ENCODE results near the gene KCNK6.
"Not testable (repeated sequence)": the region's sequence is repeated elsewhere in the genome, so short reads cannot be mapped to it uniquely, and the experiment has no call there.

Gene KCNK6

GRCh38 chr19:38362076-38362945 lies 42.7 kb downstream of the KCNK6 start:
- DNase-seq (ENCODE audit: low read depth) = peak; percentile 53

DNA sequence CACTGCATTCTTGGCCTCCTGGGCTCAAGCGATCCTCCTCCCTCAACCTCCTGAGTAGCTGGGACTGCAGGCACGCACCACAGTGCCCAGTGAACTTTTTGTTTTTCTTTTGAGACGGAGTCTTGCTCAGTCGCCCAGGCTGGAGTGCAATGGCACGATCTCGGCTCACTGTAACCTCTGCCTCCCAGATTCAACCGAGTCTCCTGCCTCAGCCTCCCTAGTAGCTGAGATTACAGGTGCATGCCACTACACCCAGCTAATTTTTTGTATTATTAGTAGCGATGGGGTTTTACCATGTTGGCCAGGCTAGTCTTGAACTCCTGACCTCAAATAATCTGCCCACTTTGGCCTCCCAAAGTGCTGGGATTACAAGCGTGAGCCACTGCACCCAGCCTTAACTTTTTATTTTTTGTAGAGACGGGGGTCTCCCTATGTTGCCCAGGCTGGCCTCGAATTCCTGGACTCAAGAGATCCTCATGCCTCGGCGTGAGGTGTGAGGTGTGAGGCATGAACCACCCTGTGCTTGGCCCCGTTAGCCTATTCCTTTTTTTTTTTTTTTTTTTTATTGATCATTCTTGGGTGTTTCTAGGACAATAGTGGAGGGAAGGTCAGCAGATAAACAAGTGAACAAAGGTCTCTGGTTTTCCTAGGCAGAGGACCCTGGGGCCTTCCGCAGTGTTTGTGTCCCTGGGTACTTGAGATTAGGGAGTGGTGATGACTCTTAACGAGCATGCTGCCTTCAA lies 43.5 kb downstream of the KCNK6 start:
- DNase-seq (ENCODE audit: low read depth) = not testable (repeated sequence)

GRCh38 chr19:38367041-38367440 lies 47.4 kb downstream of the KCNK6 start:
- DNase-seq (ENCODE audit: low read depth) = no peak

DNA sequence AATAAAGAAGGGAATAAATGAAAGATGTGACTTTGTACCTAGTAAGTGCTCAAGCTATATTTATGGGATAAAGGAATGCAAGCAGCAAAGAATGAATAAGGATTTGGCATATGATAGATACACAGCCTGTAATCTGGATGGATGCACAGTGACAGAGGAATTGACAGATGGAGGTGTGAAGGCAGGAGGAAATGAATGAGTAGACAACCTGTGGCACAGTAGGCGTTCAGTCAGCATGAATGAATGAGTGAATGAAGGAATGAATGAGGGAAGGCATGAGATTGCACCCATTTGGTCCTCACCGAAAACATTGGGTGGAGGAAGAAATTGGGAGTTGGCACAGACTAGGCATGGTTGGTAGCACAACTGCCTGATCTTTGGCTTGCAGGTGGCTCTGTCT lies 49.9 kb downstream of the KCNK6 start:
- DNase-seq (ENCODE audit: low read depth) = no peak

DNA sequence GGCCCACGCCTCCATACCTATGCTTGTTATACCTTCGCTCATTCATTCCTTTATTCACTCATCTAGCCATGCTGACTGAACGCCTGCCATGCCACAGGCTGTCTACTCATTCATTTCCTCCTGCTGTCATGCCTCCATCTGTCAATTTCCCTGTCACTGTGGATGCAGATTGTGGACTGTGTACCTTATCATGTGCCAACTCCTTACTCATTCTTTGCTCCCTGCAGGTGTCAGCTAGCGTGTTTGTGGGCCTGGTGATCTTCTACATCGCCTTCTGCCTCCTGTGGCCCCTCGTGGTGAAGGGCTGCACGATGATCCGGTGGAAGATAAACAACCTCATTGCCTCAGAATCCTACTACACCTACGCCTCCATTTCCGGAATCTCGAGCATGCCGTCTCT lies 50.7 kb downstream of the KCNK6 start:
- DNase-seq (ENCODE audit: low read depth) = no peak

GRCh38 chr19:38371081-38371480 lies 51.4 kb downstream of the KCNK6 start:
- no peak for DNase-seq (ENCODE audit: low read depth)

DNA sequence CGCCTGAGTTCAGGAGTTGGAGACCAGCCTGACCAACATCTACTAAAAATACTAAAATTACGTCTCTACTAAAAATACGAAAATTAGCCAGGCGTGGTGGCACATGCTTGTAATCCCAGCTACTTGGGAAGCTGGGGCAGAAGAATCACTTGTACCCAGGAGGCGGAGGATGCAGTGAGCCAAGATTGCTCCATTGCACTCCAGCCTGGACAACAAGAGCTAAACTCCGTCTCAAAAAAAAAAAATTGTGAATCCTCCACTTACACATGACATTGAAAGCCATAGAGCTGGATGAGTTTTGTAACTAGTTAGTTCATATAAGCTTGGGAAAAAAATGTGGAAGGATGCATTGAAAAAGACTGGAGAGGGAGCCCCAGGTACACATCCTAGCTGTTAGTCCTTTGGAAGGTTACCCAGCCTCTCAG lies 54.3 kb downstream of the KCNK6 start:
- DNase-seq (ENCODE audit: low read depth) = no peak

DNA sequence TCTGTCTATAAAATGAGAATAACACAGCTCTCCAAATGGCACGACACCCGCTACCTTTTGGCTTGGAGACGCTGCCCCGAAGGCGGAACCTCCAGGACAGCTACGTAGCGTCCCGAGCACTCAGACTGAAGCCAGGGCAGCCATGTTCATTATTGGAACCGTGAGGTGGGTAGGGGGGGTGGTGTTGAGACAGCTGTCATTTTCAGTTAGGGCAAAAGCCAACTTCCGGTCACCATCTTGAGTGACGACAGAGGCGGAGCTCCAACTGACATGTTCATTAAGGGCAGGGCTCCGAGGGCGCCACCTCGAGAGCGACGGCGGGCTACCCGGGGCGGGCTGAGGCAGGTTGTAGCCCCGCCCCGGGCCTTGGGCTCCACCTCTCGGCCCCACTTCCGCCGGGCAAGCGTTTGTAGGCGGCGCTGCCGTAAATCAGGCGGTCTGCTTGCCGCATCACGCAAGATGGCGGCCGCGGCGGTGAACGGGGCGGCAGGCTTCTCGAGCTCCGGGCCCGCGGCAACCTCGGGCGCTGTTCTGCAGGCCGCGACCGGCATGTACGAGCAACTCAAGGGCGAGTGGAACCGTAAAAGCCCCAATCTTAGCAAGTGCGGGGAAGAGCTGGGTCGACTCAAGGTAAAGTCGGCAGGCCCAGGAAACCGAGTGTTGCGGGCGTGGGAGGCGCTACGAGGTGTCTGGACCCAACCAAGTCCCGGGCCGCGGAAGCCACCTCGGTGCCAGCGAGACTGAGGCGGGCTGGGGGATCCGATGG lies 54.9 kb downstream of the KCNK6 start, which contains the start of gene PSMD8:
Gene PSMD8, plus strand, starts transcription at position 240 of the 766 bp plus-strand sequence. Its CDS starts 31 bp downstream, at position 271.
- DNase-seq (ENCODE audit: low read depth) = peak; percentile 96

DNA sequence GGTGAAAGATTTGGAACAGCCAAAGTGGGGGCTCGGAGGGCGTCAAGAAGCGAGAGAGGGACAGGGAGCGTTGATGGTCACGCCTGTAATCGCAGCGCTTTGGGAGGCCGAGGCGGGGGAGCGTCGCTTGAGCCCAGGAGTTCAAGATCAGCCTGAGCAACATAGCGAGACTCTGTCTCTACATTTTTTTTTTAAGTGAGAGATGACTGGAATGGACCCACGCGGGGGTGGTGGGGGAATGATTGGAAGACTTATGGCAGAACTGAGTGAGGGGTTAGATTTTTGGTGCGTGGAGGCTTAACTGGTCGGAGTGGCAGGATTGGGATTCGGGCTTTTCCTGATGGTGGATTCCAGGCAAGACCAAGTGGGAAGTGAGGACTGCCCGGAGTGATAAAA lies 55.5 kb downstream of the KCNK6 start:
- no peak for DNase-seq (ENCODE audit: low read depth)

GRCh38 chr19:38375748-38376147 lies 56.1 kb downstream of the KCNK6 start:
- no peak for DNase-seq (ENCODE audit: low read depth)

GRCh38 chr19:38376576-38376975 lies 56.9 kb downstream of the KCNK6 start:
- DNase-seq (ENCODE audit: low read depth) = no peak

DNA sequence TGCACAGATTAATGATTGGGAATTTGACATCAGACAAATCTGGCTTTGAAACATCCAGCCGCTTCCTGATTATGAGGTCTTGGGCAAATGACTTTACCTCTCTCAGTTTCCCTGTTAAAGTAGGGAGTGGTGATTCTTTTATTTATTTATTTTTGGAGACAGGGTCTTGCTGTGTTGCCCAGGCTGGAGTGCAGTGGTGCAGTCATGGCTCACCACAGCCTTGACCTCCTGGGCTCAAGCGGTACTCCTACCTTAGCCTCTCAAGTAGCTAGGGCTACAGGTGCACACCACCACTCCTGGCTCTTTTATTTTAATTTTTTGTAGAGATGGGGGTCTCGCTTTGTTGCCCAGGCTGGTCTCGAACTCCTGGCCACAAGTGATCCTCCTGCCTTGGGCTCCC lies 57.4 kb downstream of the KCNK6 start:
- no peak for DNase-seq (ENCODE audit: low read depth)

DNA sequence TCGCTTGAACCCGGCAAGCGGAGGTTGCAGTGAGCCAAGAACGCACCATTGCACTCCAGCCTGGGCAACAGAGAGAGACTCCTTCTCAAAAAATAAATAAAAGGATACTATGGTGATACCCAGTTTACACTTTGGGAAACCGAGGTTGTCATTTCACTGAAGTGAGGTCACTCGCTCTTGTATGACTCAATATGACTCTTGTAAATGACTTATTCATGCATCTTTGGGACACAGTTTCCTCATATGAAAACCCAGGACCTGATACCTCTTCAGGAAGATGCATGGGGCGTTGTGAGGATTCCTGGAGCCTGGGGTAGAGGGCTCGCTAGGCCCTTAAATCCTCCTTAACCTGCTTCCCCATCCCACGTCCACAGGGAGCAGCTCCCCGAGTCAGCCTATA lies 59.2 kb downstream of the KCNK6 start:
- DNase-seq (ENCODE audit: low read depth) = no peak

- DNase-seq (ENCODE audit: low read depth) = no peak
Observed at GRCh38 chr19:38381138-38381537, 61.5 kb downstream of the KCNK6 start.

Measured in activated T-cell treated with anti-CD3 and anti-CD28 coated beads for 1 hour (primary cell).